Activated effector memory CD4-positive, alpha-beta T cell treated with anti-CD3 and anti-CD28 coated beads, Interleukin-2, amount 50 U/mL, for 16 hours (primary cell): Measurements from ENCODE around the gene SLC35A1.
"Not testable (repeated sequence)": the region's sequence is repeated elsewhere in the genome, so short reads cannot be mapped to it uniquely, and the experiment has no call there.

Experiments used
- DNase-seq: peaks from one replicate; pipeline ENCODE4 v3.0.0-alpha.2; 2020

The SLC35A1 gene, protein sequence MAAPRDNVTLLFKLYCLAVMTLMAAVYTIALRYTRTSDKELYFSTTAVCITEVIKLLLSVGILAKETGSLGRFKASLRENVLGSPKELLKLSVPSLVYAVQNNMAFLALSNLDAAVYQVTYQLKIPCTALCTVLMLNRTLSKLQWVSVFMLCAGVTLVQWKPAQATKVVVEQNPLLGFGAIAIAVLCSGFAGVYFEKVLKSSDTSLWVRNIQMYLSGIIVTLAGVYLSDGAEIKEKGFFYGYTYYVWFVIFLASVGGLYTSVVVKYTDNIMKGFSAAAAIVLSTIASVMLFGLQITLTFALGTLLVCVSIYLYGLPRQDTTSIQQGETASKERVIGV

DNA sequence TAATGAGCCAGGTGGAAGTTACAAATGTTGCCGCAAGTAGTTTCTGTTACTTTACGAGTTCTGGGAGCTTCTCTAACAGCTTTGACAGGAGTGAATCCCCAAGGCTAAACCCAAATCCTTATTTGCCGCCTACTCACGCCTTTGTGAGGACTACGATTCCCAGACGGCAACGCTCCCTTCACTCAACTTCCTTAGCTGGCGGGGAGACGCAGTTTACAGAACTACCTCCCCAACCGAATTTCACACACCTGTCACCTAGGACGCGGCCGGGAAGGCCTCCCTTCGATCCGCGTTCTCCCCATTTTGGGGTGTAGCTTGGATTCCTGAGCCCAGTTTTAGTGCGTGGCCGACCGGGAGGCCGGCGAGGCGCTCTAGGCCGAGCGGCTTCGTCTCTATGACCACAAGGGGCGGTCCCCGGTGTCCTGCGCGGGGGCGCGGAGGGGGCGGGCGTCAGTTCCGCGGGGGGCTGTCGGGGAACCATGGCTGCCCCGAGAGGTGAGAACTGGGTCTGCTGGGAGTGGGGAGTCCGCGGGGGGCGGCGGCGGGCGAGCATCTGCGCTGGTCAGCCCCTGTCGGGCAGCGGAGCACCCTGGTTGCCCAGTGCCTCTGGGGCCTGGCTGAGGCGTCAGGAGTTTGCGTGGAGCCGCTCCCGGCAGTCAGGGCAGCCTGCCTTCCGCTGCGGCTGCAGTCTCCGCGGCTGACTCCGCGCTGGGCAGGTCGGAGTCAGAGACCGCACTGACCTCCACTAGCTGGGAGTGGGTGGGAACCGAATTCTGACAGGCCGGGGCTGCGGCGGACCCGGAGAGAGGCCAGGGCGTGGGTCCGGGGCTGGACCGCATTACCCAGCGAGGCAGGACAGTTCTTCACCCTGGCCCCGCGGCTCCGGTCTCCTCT, at the start of gene SLC35A1:
SLC35A1 (plus strand) TSS at position 450 of the 894 bp plus-strand sequence; CDS start at position 480, 30 bp downstream.
- DNase-seq, result peak; percentile 95

DNA sequence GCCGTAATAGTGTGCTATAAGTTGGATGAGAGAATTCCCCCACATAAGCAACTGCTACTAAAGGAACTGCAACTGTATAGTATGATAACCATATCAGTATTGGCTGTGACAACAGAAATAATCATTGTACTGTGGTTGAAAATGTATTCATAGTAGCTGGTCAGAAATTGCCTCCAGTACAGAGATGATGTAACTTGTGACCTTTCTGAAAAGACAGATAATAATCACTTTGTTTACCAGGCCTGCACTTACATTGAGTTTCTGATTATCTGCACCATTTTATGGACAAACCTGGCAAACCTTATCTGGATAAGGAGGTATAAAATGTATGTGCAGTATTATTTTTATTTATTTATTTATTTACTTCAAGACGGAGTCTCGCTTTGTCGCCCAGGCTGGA, 46.0 kb upstream of the SLC35A1 start:
- DNase-seq, result no peak

DNA sequence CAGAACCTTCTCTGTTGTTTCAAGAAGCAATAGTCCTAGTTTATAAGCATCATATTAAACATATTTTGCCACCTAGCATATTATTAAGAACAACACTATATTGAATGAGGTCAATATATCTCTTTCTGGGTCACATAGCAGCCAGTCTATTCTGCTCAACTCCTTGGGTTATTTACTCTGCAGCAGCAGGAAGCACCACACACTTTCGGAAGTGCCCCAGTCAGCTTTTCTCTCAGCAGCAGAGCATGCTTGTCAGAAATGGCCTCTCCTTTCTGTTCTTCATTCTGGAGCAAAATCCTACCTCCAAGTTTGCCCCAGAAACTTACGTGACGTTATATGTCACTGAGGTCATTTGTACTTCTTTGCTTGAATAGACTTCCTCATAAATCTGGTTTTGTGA, 42.3 kb upstream of the SLC35A1 start:
- DNase-seq, result no peak

DNA sequence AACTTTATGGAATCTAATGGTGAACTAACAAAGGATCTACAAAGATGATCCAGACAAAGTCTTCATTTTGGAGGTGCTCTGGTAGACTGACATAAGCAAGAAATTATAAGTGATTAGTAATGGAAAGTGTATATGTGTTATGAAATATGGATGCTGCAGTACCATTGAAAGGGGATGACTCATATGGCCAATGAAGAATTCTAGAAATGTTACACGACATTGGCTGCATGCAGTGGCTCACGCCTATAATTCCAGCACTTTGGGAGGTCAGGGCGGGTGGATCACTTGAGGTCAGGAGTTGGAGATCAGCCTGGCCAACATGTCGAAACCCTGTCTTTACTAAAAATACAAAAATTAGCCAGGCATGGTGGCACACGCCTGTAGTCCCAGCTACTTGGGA, 41.5 kb upstream of the SLC35A1 start:
- DNase-seq, result no peak

DNA sequence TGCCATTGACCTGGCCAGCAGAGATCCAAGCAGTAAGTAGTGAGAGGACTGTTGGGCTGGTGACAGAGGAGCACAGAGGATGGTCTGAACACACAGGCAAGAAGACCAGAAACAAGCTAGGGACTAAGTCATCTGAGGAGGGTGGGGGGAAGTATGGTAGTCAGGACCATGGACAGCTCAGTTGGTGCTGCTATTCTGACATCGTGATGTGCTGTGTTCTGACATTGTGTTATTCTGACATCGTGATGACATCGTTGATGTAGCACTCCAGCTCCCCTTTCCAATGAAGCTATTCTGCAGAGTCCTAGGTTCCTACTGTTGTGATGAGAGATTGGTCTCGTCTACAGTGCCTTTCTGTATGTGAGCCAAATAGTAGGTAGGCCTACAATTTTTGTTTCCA, 36.3 kb upstream of the SLC35A1 start:
- peak; percentile 70 for DNase-seq

DNA sequence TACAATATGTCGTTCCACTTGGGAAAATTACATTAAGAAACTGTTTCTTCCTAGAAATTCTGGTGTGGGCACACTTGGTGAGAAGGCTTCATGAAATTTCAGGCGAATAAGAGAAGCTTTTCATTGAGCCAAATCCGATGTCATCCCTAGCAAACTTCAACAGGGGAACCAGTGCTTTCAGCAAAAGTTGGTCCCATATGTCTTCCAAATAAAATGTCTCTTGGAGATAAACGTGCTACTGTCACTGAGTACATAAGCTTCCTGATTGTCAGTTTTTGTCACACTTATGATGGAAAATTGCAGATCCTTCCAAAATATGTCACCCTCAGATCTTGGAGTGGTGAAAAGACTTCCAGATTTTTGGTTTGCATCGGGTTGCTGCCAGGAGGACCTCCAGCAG, 31.1 kb upstream of the SLC35A1 start:
- DNase-seq, result no peak

DNA sequence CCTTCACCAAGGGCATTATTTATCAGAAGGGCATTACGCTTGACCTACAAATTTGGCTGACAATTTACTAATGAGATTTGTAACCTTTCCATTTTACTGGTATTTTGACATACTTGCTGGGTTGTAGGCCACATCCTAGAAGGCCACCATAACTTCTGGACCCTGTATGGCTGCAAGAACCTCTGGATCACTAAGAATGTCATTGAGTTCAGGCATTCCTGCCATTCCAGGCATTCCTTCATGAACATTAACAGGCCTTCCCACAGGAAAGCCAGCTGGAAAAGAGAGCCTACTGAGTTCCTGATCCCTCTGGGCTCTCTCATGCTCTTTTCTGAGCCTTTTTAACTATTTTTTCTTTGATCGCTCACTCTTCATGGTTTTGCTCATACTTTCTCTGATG, 28.4 kb upstream of the SLC35A1 start:
- no peak for DNase-seq

DNA sequence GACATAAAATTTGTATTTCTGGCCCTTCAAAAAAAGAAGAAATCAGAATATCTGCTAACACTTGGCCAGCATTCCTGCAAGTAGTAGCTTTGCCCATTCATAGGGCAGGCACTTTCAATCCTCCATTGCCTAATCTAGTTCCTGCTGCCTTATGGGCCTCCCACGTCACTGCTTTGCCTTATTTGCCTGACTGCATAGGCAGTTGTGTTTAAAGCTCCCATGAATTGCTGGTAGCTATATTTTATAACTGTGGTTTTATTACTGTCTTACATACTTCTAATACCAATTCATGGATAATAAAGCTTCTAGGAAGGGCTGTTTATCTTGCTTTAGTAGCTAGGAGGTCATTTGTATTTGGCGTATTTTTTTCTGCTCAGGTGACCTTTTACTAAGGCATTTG, 7.7 kb upstream of the SLC35A1 start:
- DNase-seq, result no peak

DNA sequence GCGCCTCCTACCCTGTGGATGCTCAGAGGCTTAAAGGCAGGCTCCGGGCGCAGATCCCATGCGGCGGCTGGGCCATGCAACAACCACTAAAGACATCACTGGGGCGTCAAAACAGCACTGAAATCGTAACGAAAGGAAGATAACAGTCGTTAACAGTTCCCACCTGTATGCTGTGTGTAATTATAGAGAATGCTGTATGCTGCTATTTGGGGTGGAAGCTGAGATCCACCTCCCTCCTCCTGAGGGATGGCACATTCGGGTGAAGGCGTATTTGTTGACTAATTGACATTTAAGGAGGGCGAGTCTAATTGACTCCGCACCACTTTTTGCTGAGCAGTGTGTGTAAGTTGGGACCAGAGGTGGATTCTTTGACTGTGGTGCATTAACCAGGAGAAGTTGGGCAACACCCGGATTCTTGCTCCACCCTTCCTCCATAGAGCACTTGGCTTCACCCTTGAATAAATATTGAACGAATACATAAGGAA, 687 bp downstream of the SLC35A1 start:
- DNase-seq, result no peak

DNA sequence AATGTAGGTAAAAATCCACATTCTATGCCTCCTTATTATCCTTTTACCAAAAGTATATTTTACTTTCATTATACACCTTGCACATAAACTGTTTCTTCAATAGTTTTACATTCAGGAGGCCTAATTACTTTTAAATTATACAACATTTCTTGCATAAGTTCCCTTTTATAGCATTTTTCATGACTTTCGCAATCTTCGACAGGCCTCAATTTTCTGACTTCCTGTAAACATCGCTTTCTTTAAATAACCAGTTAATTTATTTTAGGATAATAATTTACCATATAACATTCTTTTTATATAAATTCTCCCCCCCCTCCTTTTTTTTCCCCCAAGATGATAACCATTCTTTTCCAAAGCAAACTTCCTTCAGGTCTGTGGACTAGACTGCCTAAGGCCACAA, 9.2 kb downstream of the SLC35A1 start:
- no peak for DNase-seq

DNA sequence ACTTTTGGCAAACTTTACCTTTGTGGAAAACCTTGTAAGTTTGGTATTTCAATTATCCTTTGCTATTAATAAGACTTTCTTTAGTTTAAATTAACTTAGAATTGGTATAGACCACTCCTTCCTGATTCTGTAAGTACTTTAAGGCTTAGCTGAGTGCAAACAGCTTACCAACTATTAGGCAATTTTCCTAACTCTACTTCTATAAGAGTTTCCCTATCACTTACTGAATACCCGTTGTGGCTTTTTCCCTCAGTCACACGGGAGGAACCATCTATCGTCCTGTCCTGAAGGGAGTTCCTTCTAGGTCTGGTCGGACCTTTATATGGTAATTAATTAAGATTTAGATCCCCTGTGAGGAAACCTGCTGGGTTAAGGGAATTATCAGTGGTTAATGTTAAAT, 9.6 kb downstream of the SLC35A1 start:
- DNase-seq, result no peak

DNA sequence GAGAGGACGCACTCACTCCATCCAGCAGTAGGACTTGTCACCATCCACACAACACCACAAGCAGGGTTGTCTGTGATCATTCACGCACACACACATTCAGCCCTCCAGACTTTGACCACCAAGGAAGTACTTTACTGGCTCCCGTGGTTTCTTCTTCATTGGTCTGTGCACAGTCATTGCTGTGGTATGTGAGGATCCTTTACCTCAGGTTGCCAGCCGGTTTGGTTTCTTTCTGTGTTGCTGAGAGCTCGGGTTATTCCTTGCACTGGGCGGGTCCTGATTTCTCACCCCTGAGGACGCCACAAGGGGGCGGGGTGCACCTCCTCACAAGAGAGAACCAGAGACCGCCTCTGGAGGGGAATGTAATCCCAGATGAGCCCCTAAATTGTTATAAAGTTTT, 11.2 kb downstream of the SLC35A1 start:
- no peak for DNase-seq

DNA sequence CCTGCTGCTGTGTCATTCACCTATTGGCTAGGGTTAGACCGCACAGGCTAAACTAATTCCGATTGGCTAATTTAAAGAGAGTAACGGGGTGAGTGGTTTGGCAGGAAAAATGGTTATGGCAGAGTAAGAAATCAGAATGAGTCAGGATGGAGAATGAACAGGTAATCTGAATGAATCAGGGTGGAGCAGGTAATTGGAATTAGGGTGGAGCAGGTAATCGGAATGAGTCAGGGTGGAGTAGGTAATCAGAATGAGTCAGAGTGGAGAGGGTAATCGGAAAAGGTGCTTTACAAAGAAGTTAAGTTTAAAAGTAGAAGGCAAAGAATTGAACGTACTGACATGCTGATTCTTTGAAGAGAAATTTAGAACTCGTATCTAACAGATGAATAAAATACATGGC, 11.7 kb downstream of the SLC35A1 start:
- DNase-seq, result no peak

DNA sequence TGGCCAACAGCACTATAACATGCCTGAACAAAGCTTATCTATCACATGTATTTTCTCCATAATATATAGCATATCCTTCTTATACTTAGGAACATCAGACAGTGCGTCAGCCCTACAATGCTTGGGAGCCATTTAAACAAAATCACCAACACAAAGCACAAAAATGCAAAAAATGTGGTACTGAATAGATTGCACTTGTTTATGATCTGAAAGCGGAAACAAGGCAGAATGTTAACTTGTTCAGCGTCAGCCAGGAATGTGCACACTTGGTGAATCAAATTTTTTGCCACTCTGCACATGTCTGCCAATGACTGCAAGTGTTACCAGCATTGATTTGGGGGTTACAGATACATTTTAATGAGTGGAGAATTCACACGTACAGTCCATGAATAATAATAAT, 14.8 kb downstream of the SLC35A1 start:
- no peak for DNase-seq

DNA sequence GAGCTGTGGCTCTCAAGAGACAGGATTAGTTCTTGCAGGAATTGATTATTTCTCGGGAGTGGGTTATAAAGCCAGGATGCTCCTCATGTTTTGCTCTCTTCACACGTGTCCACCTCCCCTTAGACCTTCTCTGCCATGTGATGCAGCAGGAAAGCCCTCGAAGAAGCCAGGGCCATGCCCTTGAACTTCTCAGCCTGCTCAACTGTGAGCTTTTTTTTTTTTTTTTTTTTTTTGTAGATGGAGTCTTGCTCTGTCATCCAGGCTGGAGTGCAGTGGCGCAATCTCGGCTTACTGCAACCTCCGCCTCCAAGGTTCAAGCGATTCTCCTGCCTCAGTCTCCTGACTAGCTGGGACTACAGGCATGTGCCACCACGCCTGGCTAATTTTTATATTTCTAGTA, 16.6 kb downstream of the SLC35A1 start:
- not testable (repeated sequence) for DNase-seq

DNA sequence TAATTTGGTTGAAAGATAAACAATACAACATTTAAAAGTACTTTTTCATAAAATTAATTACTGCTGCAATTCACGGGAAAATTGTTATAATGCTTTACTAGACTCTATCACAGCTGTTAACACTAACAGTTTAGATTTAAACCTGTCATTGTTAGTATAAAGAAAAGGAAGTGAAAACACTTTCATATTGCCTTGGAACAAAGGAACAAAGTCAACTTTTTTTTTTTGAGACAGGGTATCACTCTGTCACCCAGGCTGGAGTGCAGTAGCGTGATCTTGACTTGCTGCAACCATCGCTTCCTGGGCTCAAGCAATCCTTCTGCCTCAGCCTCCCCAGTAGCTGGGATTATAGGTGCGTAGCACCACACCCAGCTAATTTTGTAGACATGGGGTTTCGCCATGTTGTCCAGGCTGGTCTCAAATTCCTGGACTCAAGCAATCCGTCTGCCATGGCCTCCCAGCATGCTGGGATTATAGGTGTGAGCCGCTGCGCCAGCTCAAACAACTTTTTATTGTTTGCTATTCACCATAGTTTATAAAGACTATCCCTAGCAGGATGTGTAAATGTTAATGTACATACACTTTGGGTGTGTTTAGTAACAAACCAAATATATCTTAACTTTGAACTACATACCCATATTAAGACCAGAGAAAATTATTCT, 22.1 kb downstream of the SLC35A1 start:
- DNase-seq, result no peak

DNA sequence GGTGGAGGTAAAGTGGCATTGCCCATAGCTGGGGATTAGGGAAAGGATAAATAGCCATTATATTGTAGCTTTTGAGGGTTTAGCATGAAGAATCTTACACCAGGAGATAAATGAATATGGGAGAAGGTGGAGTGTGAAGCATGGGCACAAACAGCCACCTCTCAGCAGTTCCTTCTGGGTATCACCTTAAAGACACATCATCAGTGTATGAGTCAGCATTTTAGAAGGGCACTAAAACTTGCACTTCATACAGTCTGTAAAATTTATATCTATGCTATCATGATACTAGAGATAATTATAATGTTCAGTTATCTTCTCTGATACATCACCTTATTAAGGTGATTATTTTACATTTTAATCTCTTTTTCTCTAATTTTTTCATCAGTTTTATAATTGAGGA, 25.3 kb downstream of the SLC35A1 start:
- DNase-seq, result no peak

DNA sequence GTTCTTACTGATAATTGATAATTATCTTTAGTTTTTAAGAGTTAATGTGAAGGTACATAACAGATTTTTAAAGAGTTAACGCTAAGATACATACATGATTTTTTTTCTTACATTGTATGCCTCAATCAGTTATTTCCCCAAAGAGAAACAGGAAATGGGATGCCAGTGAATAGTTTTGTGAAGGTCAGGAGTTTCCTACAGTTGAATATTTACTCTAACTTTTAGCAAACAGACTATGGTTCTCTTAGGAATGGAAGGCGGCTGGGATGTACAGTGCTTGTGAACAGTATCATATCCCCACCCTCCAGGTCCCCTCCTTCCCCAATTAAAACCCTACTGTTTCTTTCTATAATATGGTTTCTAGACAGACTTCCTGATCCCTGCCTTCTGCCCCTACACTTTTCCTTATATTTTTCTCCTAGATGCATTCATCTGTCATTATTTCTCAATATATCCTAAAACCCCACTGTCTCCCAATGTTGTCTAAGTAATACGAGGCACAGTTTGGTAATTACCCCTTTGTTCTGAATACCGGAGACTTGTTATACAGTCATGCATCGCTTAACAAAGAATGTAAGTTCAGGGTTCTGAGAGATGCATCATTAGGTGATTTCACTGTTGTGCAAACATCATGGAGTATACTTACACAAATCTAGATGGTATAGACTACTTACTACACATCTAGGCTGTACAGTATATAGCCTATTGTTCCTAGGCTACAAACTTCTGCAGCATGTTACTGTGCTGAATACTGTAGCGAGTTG, 29.2 kb downstream of the SLC35A1 start:
- no peak for DNase-seq

DNA sequence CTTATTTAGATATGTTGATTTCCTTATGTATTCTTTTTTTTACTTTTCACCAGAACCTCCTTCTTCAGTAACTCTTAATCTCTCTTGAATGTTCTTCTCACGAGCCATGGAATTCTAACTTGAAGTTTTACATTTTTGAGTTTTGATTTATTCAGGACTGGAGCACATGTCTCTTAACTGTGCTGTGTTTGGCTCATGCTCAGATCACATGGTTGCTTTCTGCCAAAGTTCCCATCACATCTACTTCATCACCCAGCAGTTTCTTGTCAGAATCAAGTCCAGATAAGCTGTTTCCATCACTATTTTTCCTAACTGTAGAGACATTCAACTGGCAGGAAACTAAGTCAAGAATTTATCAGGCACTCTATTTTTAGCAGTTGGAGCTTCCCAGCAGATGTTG, 31.7 kb downstream of the SLC35A1 start:
- no peak for DNase-seq

DNA sequence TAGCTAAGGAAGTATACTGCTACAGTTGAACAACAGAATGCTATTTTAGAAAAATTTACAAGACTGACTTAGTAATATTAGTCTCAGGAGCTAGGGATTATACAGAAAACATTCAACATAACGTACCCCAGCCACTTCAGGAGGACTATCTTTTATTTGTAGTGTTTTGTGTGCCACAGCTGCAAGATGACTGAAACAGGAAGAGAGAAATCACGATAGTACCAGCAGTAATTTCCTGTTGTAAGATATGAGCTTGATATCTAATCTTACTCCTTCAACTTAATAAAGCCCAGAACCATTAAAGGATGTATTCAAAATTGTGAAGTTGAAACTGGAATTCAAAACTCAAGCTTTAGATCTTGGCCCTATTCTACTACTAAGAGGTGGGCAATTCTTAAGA, 42.1 kb downstream of the SLC35A1 start:
- no peak for DNase-seq

DNA sequence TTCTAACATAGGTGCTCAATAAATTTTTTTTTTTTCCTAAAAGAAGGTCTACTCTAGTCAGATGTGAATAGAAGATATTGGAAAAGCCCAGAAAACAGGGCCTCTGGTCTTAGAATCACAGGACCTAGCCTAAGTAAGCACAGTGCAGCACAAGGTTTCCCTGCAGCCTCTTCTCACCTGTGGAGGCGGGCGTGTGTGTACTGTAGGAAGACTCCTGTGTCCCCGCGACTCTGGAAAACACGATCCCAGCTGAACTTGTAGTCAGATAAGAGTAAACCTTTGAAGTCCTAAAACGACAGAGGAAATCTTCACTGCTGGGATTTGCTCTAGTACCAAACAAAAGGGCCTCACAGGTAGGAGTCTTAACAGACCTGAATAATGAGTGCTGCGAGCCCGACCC, 45.7 kb downstream of the SLC35A1 start:
- DNase-seq, result no peak

DNA sequence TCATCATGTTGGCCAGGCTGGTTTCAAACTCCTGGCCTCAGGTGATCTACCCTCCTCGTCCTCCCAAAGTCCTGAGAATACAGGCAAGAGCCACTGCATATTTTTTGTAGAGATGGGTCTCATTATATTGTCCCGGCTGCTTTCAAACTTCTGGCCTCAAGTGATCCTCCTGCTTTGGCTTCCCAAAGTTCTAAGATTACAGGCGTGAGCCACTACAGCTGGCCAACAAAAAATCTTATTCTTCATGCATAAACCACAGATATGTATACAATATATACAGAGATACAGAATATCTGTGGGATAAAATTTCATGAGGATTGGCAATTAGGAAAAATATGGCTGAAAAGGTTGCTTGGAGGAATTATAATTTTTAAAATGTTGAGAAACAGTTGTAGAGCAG, 49.9 kb downstream of the SLC35A1 start:
- DNase-seq, result no peak

DNA sequence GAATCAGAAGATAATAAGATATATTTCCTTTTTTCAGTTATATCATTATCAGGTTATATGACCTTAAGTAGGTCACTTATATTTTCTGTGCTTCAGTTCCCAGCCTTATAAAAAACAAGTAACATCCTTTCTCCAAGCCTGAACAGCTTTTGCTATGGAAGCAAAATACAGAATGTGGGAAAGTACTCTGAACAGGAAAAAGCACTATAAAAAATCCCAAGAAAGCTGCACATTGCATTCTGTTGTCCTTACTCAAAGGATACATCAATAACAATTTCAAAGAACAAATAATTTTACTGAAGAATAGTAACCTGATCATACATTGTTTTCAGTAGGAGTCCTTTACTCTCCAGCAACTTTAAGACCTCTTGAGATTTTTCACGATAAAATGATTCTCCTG, 56.4 kb downstream of the SLC35A1 start:
- DNase-seq, result no peak
